ENCODE data around the gene CBX5. TPM values are rescaled to one million over a fixed set of nuclear protein-coding genes. Genes with fewer than 3 reads are reported as not detected.
"Not testable (repeated sequence)": the region's sequence is repeated elsewhere in the genome, so short reads cannot be mapped to it uniquely, and the experiment has no call there.

Gene CBX5
- polyA plus RNA-seq, result 10 to 100 TPM in 2 of 3 donors, 1 to 10 TPM in 1; 5.9 to 23.6 (median 11.5) TPM

DNA sequence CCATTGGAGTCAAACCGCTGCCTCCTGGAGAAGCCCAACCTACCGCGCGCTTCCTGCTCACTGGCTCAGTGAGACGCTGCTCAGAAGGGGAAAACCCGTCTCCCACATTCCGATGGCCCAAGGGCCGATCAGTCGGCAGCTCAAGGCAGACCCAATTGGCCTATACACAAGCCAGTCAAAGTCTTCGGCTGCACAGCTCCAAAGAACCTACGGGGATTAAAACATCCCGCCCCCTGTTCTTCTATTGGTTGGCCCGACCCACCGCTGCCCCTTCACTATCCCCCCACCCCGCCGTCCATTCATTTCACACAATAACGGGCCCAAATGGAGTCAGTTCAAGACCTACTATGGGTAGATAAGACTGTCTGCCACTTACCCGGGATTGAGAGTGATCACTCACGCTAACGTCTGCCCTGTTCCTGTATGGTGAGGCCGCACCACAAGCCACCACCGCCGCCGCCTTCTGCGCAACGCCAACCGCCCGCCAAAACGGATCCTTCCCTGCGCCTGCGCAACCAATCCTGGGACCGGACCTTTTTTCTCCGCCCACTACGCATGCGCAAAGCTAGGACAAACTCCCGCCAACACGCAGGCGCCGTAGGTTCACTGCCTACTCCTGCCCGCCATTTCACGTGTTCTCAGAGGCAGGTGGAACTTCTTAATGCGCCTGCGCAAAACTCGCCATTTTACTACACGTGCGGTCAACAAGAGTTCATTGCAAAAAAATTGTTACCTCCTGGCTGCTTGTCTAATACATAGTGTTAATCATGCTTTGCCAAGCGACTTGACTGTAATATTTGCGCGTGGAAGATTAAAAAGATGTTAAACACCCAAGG is at the start of gene CBX5:
TSS of gene CBX5 (minus strand) at position 491 of the 836 bp plus-strand sequence. CDS start 22,472 bp downstream, outside the sequence.
- peaks cover 3 to 9% of the 10 kb centered on the region in 2 donors for H3K4me1 Mint-ChIP-seq
- H3K27me3 Mint-ChIP-seq (ENCODE audit: low read depth in 3 of 3), result peaks cover 4 to 14% (median 10%) of the 10 kb centered on the region in 3 donors

DNA sequence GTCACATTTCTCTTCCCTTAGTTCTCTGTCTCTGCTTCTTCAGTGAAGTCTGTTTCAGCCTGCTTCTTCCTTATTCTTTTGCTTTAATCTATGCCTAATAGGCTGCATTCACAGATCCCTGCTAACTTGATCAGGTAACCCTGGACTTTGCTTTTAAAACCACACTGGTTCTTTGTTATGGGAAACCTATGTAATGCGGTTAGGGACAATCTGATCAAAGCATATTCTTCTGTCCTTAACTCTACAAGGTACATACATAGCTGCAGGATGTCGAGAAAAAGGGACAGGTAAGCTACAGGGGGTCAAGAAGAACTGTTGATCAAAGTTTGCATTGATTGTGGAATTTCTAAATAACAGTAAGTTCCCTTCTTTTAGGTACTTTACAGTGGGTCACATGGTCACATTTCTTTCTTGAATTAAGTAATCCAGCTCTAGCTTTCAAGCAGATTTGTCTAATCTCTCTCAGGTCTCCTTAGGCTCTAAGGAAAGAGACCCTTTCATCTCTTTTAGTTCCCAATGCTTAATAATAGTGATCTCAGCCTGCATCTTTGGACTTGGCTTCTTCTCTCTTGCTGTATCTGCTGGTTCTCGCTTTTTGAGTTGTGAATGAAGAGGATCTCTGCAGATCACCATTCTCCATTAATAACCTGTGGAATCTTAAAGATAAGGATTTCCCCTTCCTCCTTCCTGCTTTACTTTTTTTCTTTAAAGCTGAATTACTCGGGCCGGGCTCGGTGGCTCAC is 48.8 kb upstream of the CBX5 start:
- no peak for DNase-seq
- H3K9me3 Mint-ChIP-seq, result no peaks in the 10 kb centered on the region
- H3K36me3 Mint-ChIP-seq, result peaks cover 0 to 3% (median 0%) of the 10 kb centered on the region in 3 donors
- peak overlapping the region; percentile 2 to 81 (median 70) for H3K27ac Mint-ChIP-seq
- H3K4me1 Mint-ChIP-seq, result peaks cover 53 to 74% of the 10 kb centered on the region in 2 donors
- H3K27me3 Mint-ChIP-seq (ENCODE audit: low read depth in 3 of 3), result peaks cover 5 to 8% (median 7%) of the 10 kb centered on the region in 3 donors
- peak overlapping the region in 2 of 5 donors; percentile 21 to 29 for H3K4me3 Mint-ChIP-seq

More for the DNA sequence above, at the start of gene CBX5:
- Mint-ChIP-seq H3K9me3 (no peaks in the 10 kb centered on the region), H3K27ac (no peak within 1 kb of the TSS), H3K36me3 (peaks cover 25 to 31% (median 27%) of the 10 kb centered on the region in 3 donors), H3K4me3 (no peak within 1 kb of the TSS)
- DNase-seq, result peak; percentile 100

DNA sequence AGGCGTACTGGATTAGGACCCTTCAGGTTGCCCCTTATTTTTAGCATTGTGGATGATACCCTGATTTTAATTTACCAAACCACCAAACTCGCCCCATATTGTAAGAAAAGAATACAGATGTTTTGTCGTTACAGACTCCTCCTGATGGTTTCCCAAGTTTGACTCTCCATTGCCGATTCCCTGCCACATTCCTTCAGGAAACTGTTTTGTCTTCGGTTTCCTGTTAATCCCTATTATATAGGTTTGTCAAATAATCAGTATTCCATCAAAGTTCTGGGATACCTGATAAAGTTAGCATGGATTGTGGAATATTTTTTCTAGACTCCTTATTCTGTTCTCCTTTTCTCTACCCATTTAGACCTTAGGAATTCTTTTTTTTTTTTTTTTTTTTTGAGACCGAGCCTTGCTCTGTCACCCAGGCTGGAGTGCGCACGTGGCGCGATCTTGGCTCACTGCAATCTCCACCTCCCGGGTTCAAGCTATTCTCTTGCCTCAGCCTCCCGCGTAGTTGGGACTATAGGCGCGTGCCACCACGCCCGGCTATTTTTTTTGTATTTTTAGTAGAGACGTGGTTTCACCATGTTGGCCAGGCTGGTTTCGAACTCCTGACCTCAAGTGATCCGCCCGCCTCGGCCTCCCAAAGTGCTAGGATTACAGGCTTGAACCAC is 45.7 kb upstream of the CBX5 start:
- H3K9me3 Mint-ChIP-seq; H3K27me3 Mint-ChIP-seq (ENCODE audit: low read depth in 3 of 3); H3K36me3 Mint-ChIP-seq; DNase-seq: not testable (repeated sequence)
- peak overlapping the region; percentile 95 to 100 (median 98) for H3K4me3 Mint-ChIP-seq
- peak overlapping the region; percentile 94 to 100 (median 96) for H3K27ac Mint-ChIP-seq
- peaks cover 35 to 55% of the 10 kb centered on the region in 2 donors for H3K4me1 Mint-ChIP-seq

DNA sequence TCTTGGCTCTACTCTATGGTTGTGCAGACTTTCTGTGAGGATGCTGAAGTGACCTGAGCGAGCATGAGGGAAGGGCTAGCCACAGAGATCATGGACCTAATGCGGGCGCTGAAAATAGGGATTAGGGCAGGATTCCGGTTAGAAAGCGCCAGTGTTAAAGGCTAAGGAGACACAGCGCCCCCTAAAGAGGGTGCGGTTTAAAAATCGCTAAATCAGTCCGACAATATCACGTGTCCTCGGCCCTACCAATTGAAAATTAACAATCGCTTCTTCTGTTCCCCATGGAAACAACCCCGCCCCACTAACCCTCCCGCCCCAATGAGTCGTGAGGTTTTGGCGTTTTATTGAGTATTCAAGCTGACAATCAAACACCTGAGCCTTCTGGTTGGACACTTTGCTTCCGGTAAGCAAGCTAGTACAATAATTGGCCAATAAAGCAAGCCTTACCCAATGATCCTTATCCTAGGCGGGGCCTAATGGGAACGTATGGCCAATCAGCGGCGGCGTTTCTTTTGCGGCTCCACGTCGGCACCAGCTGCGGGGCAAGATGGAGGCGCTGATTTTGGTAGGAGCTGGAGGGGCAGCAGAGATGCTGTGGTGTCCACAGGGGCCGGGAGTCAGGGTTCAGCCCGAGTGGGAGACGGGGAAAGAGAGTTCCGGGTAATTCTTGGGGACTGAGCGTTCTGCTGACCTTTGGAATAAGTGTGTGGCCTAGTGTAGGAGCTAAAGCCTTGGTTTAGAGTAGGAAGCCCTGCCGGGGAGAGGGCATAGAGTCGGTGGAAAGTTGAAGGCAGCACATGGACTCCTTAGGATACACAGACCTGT is 44.9 kb upstream of the CBX5 start, which contains the start of gene COPZ1:
TSS of gene COPZ1 (plus strand) at position 515 of the 825 bp plus-strand sequence. CDS start at position 548, 33 bp downstream.
- Mint-ChIP-seq H3K4me1 (peaks cover 31 to 48% of the 10 kb centered on the region in 2 donors), H3K27me3 (ENCODE audit: low read depth in 3 of 3) (peaks cover 5 to 8% (median 7%) of the 10 kb centered on the region in 3 donors), H3K36me3 (peaks cover 0 to 3% (median 0%) of the 10 kb centered on the region in 3 donors), H3K9me3 (no peaks in the 10 kb centered on the region), H3K27ac (peak within 1 kb of the TSS; percentile 94 to 100 (median 96)), H3K4me3 (peak within 1 kb of the TSS; percentile 95 to 100 (median 98))
- DNase-seq, result peak; percentile 94 to 96 (median 94)

DNA sequence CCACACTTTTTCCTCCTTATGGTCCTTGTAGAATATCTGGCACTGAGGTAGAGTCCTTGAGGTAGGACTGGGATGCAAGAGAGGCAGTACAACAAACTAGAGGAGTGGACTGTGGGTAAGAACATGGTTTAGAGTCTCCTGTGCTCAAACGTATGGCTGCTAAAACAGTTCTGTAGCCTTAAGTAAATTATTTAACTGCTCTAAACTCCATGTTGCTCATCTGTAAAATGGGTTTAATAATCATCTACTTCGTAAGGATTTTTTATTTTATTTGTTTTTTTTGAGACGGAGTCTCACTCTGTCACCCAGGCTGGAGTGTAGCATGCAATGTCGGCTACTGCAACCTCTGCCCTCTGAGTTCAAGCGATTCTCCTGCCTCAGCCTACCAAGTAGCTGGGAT is 41.4 kb upstream of the CBX5 start:
- Mint-ChIP-seq H3K4me3 (no peak overlapping the region), H3K9me3 (no peaks in the 10 kb centered on the region), H3K4me1 (peaks cover 16 to 20% of the 10 kb centered on the region in 2 donors), H3K27me3 (ENCODE audit: low read depth in 3 of 3) (peaks cover 5 to 8% (median 6%) of the 10 kb centered on the region in 3 donors), H3K27ac (no peak overlapping the region), H3K36me3 (peaks cover 0 to 3% (median 0%) of the 10 kb centered on the region in 3 donors)
- DNase-seq, result no peak

DNA sequence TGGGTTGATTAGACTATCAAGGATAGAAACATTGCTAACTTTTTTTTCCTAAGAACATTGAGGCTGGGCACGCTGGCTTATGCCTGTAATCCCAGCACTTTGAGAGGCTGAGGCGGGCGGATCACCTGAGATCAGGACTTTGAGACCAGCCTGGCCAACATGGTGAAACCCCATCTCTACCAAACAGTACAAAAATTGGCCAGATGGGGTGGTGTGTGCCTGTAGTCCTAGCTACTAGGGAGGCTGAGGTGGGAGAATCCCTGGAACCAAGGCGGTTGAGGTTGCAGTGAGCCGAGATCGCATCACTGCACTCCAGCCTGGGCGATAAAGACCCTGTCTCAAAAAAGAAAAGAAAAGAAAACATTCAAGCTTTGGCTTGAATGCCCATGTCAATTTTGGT is 32.4 kb upstream of the CBX5 start:
- H3K36me3 Mint-ChIP-seq, result not testable (repeated sequence)

DNA sequence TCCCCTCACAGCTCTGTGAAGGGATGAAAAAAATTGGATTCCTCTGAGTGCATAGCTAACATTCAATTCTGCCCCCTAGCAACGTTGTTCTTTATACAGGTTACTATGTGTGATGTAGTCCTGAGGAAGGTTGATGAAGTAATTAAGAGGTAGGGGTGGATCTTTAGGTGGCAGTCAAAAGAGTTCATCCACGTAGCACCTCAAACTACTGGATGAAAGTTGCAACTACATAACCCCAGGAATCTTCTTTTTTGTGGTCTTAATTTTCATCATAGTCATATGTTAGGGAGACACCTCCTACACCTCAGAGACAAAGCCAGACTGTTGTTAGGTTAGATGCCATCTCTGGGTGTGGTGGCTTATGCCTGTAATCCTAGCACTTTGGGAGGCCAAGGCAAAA is 31.1 kb upstream of the CBX5 start:
- H3K4me3 Mint-ChIP-seq, result no peak overlapping the region
- H3K9me3 Mint-ChIP-seq, result no peaks in the 10 kb centered on the region
- peaks cover 12% of the 10 kb centered on the region in 2 donors for H3K4me1 Mint-ChIP-seq
- H3K27ac Mint-ChIP-seq, result no peak overlapping the region
- DNase-seq, result no peak
- peaks cover 2 to 8% (median 7%) of the 10 kb centered on the region in 3 donors for H3K27me3 Mint-ChIP-seq (ENCODE audit: low read depth in 3 of 3)
- H3K36me3 Mint-ChIP-seq, result peaks cover 0 to 3% (median 0%) of the 10 kb centered on the region in 3 donors

More for the DNA sequence above, 32.4 kb upstream of the CBX5 start:
- not testable (repeated sequence) for DNase-seq; H3K27ac Mint-ChIP-seq; H3K4me3 Mint-ChIP-seq; H3K4me1 Mint-ChIP-seq; H3K27me3 Mint-ChIP-seq (ENCODE audit: low read depth in 3 of 3); H3K9me3 Mint-ChIP-seq

DNA sequence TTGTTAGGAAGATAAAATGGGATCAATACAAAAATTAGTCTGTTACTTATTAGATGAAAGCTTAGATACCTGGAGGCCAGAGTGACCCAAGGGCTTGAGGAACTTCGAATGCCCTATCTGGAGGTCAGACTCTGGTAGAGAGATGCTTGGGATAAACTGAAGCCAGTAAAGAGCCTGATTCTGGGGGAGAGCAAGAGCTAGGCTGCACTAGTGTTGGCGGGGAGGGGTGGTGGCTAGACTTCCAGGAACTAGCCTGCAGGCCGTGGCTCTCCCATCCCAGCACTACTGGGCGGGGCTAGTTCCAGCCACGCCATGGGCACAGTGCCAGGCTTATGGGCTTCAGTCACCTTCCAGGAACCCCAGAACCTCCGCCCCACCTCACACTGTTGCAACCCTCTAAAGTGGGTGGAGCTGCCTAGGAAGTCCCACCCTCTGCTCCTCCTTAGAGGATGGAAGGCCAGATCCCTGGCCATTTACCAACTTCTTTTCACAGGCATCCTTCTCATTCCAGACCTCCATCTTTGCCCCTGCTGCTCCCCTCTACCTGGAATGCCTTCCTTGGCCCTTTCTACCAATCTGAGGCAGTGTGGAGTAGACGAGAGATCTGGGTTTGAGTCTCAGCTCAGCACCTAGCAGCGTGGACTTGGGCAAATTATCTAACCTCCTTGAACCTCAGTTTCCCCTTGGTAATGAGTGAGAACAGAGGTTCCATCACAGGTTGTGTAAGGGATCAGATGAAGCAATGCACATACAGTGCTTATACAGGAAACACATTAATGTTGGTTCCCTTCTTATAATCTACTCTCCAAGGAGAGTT is 27.2 kb upstream of the CBX5 start:
- Mint-ChIP-seq H3K4me1 (peaks cover 35 to 41% of the 10 kb centered on the region in 2 donors), H3K9me3 (no peaks in the 10 kb centered on the region), H3K36me3 (peaks cover 0 to 3% (median 0%) of the 10 kb centered on the region in 3 donors), H3K4me3 (peak overlapping the region in 1 of 5 donors; percentile 14), H3K27ac (peak overlapping the region in 4 of 6 donors; percentile 1 to 75 (median 32)), H3K27me3 (ENCODE audit: low read depth in 3 of 3) (peaks cover 4 to 9% (median 8%) of the 10 kb centered on the region in 3 donors)
- DNase-seq, result no peak

DNA sequence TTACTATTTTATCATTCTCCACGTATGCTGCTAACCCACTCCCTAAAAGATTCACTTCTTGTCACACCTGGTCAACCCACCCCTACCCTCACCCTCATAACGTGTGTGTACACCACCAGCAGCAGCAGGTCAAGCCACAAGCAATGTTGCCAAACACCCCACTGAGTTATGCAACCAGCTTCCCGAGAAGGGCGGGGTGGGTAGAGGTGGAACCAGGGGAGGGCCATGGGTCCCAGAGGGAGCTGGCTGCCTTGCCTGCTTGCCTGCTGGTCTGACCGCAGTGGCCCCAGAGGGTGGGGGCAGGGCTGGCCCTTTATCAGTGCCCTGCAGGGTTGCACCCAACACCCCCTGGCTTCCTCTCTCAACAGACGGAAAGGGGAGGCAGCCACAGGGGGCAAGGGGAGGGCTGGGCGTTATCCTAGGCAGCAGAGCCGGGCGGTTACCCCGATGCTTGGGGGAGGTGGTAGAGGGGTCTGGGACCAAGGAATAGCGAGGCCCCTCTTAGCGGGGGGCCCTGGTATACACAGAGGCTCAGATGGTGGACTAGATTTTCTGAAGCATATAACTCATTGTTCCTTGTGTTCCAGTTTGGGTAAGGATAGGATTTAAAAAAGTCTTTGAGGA is 24.4 kb upstream of the CBX5 start:
- Mint-ChIP-seq H3K9me3 (no peaks in the 10 kb centered on the region), H3K27ac (peak overlapping the region; percentile 3 to 82 (median 79)), H3K4me1 (peaks cover 44 to 56% of the 10 kb centered on the region in 2 donors), H3K36me3 (no peaks in the 10 kb centered on the region), H3K4me3 (peak overlapping the region; percentile 60 to 79 (median 75)), H3K27me3 (ENCODE audit: low read depth in 3 of 3) (peaks cover 7 to 13% (median 8%) of the 10 kb centered on the region in 3 donors)
- DNase-seq, result peak; percentile 57 to 68 (median 66)

DNA sequence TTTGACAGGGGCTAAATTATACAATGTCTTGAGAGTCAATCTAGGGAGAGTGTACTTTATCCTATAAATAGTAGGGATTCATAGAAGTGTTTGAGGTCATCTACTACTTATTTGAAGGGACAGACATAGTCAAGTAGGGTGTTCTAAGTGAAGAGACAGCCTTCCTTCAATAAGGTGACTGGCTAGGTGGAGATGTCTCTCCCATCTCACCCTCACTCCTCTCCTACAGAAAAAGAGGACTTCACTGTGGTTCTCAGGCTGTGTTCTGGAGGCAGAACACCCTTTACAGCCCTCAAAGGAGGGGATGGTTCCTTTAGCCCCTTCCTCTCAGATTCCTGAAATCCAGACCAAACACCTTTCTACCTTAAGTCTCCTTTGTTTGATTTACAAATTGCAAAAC is 23.7 kb upstream of the CBX5 start:
- Mint-ChIP-seq H3K36me3 (no peaks in the 10 kb centered on the region), H3K4me1 (peaks cover 44 to 56% of the 10 kb centered on the region in 2 donors), H3K27me3 (ENCODE audit: low read depth in 3 of 3) (peaks cover 10 to 13% (median 13%) of the 10 kb centered on the region in 3 donors), H3K27ac (peak overlapping the region; percentile 25 to 82 (median 74)), H3K4me3 (peak overlapping the region; percentile 60 to 79 (median 75)), H3K9me3 (no peaks in the 10 kb centered on the region)
- no peak for DNase-seq

DNA sequence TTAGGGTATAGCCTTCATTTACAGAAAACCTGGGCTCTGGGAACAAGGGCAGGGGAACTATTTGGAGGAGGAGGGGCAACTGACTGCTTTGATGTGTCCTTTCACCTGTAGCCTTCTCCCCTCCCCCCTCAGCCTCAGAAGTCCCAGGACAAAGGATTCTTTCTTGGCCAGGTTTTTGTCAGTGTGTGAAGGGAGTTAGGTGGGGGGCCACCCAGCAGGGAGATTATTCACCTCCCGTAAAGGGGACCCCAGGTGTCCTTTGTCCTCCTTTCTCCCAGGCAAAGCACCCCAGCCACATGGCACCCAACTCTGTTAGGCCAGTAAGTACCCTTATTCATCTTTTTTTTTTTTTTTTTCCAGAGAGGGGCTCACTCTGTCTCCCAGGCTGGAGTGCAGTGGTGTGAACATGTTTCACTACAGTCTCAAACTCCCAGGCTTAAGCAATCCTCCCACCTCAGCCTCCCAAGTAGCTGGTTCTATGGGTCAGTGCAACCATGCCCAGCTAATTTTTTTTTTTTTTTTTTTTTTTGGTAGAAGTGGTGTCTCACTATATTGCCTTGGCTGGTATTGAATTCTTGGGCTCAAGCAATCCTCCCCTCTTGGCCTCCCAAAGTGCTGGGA is 21.6 kb upstream of the CBX5 start:
- Mint-ChIP-seq H3K4me3 (peak overlapping the region in 2 of 5 donors; percentile 10 to 57), H3K4me1 (peaks cover 43 to 58% of the 10 kb centered on the region in 2 donors), H3K36me3 (no peaks in the 10 kb centered on the region), H3K27ac (peak overlapping the region in 2 of 6 donors; percentile 43 to 69), H3K9me3 (no peaks in the 10 kb centered on the region), H3K27me3 (ENCODE audit: low read depth in 3 of 3) (peaks cover 10 to 19% (median 16%) of the 10 kb centered on the region in 3 donors)
- no peak for DNase-seq
